K562 (cell line): ENCODE results near the gene DLGAP3. TPM values are rescaled to one million over a fixed set of nuclear protein-coding genes. Genes with fewer than 3 reads are reported as not detected.

Source experiments
- CBX5 ChIP-seq: IDR thresholded peaks from 2 replicates; pipeline ENCODE4 v1.6.1; 2014; ENCODE audit warnings: low read depth, borderline replicate concordance
- CHD4 ChIP-seq: fragments of 200-600 bp; sonication (generic); IDR thresholded peaks from 3 replicates; pipeline ENCODE4 v1.6.1; 2012; ENCODE audit warnings: low read depth, mild to moderate bottlenecking, mixed read lengths, low read length, inconsistent platforms; ENCODE audit not compliant: insufficient read depth, insufficient replicate concordance, poor library complexity, severe bottlenecking
- EHMT2 ChIP-seq: fragments of 450-650 bp; IDR thresholded peaks from 2 replicates; pipeline ENCODE4 v1.6.1; 2018; ENCODE audit warnings: antibody characterized with exemption
- FOXJ2 ChIP-seq: fragments of 200-800 bp; sonication (Bioruptor generic); IDR thresholded peaks from 2 replicates; pipeline ENCODE4 v1.6.1; 2016; ENCODE audit warnings: missing genetic modification characterization, missing compliant biosample characterization
- NR1H2 ChIP-seq: sonication (generic); formaldehyde crosslinking; IDR thresholded peaks from 2 replicates; pipeline ENCODE4 v1.4.0; 2020; ENCODE audit warnings: mild to moderate bottlenecking, missing genetic modification reagents
- SRSF9 ChIP-seq: fragments of 200-400 bp; formaldehyde crosslinking; IDR thresholded peaks from 2 replicates; pipeline ENCODE4 v1.6.1; 2017; ENCODE audit warnings: low read depth, low read length, borderline replicate concordance
- WHSC1 ChIP-seq: IDR thresholded peaks from one replicate; pipeline ENCODE4 v1.6.1; 2012; ENCODE audit warnings: low read length, control low read depth, inconsistent platforms
- ZNF224 ChIP-seq: sonication (generic); formaldehyde crosslinking; IDR thresholded peaks from 2 replicates; pipeline ENCODE4 v1.8.0; 2022; ENCODE audit warnings: mild to moderate bottlenecking, missing genetic modification reagents
- ZNF507 ChIP-seq: conservative IDR thresholded peaks from 2 replicates; pipeline ENCODE4 v1.6.1; 2017; ENCODE audit warnings: missing genetic modification characterization, missing compliant biosample characterization
- polyA plus RNA-seq, 8 experiments: library from polyadenylated mRNA; depleted of rRNA in 4 of 8; stranded (reverse) in 5 of 8; unstranded in 3 of 8; fragments of >200 nt; fragmentation: Nextera tagmentation in 2 of 8; fragmentation: Illumina TruSeq in 1 of 8; extraction: Ambion mirVana in 2 of 8; extraction: Trizol in 1 of 8; gene quantifications; 2 replicates each; pipeline versions ENCODE4 v1.2.1 to v1.2.3, GENCODE V29; 2011 to 2014; ENCODE audit warnings: inconsistent platforms in 1 of 8, missing spikeins in 1 of 8
- total RNA-seq, 7 experiments: library from RNA; depleted of rRNA in 6 of 7; stranded (reverse); fragments of >200 nt in 6 of 7; fragmentation: Illumina TruSeq in 2 of 7; extraction: Trizol in 2 of 7; gene quantifications; 2 replicates each; pipeline versions ENCODE4 v1.2.1 to v1.2.3, GENCODE V29; 2011 to 2021; ENCODE audit warnings: low replicate concordance in 1 of 7
- TF ChIP-seq, protein P1 (sequence below): fragments of 450-650 bp; IDR thresholded peaks from 2 replicates; pipeline ENCODE4 v1.6.1; 2016; ENCODE audit warnings: mild to moderate bottlenecking
- TF ChIP-seq, protein P2 (sequence below): fragments of 200-600 bp; sonication (generic); IDR thresholded peaks from one replicate; pipeline ENCODE4 v1.6.1; 2012; ENCODE audit warnings: mild to moderate bottlenecking, low read depth, low read length, inconsistent platforms
- TF ChIP-seq, protein P3 (sequence below): fragments of 450-650 bp; formaldehyde crosslinking; IDR thresholded peaks from 2 replicates; pipeline ENCODE4 v1.4.0; 2020; ENCODE audit warnings: mild to moderate bottlenecking, moderate library complexity

Gene DLGAP3
- total and polyA plus RNA-seq, 9 of the 15 experiments (the other 6 are each of a cell fraction or from before 2014, with no cell fraction given): 0.01 to 0.16 (median 0.07) TPM; not detected in 6

DNA sequence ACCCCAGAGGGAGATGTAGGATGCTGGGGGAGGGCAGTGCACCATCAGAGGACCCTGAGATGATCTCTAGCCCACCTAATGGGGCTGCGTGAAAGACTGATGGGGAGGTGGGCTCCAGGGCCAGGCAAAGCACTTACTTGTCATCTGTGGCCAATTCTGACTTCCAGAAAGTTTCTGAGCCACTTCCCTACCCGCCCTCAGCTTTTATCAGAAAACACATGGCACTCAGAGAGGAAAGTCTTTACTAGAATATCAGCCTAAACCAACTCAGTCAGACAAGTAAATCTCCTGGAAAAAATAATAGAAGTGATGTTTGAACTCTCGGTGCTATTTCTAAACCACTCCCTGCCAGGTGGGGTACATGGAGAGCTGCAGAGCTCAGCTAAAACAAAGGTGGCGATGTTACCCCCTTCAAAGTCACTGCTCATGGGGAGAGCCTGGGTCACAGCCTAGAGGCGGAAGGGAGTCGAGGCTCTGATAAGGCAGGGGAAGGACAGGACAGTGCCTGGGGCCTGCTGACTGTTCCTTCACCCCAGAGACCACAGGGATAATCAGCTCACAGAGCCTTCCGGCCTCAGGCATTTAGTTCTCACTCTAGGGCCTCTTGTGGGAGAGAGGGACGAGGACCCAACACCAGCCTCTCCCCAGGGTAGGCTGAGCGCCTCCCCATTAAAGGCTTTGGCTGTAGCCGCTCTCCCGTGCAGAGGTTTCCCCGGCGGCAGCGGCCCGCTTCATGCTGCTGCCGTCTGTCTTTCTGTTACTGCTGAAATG is 84.1 kb downstream of the DLGAP3 start (continued):
- TF ChIP-seq, protein P1, sequence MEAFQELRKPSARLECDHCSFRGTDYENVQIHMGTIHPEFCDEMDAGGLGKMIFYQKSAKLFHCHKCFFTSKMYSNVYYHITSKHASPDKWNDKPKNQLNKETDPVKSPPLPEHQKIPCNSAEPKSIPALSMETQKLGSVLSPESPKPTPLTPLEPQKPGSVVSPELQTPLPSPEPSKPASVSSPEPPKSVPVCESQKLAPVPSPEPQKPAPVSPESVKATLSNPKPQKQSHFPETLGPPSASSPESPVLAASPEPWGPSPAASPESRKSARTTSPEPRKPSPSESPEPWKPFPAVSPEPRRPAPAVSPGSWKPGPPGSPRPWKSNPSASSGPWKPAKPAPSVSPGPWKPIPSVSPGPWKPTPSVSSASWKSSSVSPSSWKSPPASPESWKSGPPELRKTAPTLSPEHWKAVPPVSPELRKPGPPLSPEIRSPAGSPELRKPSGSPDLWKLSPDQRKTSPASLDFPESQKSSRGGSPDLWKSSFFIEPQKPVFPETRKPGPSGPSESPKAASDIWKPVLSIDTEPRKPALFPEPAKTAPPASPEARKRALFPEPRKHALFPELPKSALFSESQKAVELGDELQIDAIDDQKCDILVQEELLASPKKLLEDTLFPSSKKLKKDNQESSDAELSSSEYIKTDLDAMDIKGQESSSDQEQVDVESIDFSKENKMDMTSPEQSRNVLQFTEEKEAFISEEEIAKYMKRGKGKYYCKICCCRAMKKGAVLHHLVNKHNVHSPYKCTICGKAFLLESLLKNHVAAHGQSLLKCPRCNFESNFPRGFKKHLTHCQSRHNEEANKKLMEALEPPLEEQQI: no peak
- no peak for TF ChIP-seq NR1H2 (CRISPR knock-in tag)
- TF ChIP-seq, protein P2, sequence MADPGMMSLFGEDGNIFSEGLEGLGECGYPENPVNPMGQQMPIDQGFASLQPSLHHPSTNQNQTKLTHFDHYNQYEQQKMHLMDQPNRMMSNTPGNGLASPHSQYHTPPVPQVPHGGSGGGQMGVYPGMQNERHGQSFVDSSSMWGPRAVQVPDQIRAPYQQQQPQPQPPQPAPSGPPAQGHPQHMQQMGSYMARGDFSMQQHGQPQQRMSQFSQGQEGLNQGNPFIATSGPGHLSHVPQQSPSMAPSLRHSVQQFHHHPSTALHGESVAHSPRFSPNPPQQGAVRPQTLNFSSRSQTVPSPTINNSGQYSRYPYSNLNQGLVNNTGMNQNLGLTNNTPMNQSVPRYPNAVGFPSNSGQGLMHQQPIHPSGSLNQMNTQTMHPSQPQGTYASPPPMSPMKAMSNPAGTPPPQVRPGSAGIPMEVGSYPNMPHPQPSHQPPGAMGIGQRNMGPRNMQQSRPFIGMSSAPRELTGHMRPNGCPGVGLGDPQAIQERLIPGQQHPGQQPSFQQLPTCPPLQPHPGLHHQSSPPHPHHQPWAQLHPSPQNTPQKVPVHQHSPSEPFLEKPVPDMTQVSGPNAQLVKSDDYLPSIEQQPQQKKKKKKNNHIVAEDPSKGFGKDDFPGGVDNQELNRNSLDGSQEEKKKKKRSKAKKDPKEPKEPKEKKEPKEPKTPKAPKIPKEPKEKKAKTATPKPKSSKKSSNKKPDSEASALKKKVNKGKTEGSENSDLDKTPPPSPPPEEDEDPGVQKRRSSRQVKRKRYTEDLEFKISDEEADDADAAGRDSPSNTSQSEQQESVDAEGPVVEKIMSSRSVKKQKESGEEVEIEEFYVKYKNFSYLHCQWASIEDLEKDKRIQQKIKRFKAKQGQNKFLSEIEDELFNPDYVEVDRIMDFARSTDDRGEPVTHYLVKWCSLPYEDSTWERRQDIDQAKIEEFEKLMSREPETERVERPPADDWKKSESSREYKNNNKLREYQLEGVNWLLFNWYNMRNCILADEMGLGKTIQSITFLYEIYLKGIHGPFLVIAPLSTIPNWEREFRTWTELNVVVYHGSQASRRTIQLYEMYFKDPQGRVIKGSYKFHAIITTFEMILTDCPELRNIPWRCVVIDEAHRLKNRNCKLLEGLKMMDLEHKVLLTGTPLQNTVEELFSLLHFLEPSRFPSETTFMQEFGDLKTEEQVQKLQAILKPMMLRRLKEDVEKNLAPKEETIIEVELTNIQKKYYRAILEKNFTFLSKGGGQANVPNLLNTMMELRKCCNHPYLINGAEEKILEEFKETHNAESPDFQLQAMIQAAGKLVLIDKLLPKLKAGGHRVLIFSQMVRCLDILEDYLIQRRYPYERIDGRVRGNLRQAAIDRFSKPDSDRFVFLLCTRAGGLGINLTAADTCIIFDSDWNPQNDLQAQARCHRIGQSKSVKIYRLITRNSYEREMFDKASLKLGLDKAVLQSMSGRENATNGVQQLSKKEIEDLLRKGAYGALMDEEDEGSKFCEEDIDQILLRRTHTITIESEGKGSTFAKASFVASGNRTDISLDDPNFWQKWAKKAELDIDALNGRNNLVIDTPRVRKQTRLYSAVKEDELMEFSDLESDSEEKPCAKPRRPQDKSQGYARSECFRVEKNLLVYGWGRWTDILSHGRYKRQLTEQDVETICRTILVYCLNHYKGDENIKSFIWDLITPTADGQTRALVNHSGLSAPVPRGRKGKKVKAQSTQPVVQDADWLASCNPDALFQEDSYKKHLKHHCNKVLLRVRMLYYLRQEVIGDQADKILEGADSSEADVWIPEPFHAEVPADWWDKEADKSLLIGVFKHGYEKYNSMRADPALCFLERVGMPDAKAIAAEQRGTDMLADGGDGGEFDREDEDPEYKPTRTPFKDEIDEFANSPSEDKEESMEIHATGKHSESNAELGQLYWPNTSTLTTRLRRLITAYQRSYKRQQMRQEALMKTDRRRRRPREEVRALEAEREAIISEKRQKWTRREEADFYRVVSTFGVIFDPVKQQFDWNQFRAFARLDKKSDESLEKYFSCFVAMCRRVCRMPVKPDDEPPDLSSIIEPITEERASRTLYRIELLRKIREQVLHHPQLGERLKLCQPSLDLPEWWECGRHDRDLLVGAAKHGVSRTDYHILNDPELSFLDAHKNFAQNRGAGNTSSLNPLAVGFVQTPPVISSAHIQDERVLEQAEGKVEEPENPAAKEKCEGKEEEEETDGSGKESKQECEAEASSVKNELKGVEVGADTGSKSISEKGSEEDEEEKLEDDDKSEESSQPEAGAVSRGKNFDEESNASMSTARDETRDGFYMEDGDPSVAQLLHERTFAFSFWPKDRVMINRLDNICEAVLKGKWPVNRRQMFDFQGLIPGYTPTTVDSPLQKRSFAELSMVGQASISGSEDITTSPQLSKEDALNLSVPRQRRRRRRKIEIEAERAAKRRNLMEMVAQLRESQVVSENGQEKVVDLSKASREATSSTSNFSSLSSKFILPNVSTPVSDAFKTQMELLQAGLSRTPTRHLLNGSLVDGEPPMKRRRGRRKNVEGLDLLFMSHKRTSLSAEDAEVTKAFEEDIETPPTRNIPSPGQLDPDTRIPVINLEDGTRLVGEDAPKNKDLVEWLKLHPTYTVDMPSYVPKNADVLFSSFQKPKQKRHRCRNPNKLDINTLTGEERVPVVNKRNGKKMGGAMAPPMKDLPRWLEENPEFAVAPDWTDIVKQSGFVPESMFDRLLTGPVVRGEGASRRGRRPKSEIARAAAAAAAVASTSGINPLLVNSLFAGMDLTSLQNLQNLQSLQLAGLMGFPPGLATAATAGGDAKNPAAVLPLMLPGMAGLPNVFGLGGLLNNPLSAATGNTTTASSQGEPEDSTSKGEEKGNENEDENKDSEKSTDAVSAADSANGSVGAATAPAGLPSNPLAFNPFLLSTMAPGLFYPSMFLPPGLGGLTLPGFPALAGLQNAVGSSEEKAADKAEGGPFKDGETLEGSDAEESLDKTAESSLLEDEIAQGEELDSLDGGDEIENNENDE: no peak
- TF ChIP-seq CHD4: no peak
- TF ChIP-seq SRSF9: no peak
- no peak for TF ChIP-seq ZNF507 (tag)
- TF ChIP-seq, protein P3, sequence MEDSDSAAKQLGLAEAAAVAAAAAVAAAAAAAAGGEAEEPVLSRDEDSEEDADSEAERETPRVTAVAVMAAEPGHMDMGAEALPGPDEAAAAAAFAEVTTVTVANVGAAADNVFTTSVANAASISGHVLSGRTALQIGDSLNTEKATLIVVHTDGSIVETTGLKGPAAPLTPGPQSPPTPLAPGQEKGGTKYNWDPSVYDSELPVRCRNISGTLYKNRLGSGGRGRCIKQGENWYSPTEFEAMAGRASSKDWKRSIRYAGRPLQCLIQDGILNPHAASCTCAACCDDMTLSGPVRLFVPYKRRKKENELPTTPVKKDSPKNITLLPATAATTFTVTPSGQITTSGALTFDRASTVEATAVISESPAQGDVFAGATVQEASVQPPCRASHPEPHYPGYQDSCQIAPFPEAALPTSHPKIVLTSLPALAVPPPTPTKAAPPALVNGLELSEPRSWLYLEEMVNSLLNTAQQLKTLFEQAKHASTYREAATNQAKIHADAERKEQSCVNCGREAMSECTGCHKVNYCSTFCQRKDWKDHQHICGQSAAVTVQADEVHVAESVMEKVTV (CRISPR knock-in tag): no peak
- TF ChIP-seq EHMT2: no peak
- TF ChIP-seq FOXJ2 (tag): no peak
- no peak for TF ChIP-seq ZNF224 (CRISPR knock-in tag)
- no peak for TF ChIP-seq WHSC1
- TF ChIP-seq CBX5: no peak; the same call in 1 of the 2 replicates
